ENCODE measurements around the gene HDAC11.

HDAC11 gene

GRCh38 chr3:13522236-13522635, 42.1 kb downstream of the HDAC11 start:
- DNase-seq (ENCODE audit: low read depth in 2 of 2) = no peak

GRCh38 chr3:13524979-13525669, 45.0 kb downstream of the HDAC11 start:
- peak; percentile 72 to 73 for DNase-seq (ENCODE audit: low read depth in 2 of 2)

DNA sequence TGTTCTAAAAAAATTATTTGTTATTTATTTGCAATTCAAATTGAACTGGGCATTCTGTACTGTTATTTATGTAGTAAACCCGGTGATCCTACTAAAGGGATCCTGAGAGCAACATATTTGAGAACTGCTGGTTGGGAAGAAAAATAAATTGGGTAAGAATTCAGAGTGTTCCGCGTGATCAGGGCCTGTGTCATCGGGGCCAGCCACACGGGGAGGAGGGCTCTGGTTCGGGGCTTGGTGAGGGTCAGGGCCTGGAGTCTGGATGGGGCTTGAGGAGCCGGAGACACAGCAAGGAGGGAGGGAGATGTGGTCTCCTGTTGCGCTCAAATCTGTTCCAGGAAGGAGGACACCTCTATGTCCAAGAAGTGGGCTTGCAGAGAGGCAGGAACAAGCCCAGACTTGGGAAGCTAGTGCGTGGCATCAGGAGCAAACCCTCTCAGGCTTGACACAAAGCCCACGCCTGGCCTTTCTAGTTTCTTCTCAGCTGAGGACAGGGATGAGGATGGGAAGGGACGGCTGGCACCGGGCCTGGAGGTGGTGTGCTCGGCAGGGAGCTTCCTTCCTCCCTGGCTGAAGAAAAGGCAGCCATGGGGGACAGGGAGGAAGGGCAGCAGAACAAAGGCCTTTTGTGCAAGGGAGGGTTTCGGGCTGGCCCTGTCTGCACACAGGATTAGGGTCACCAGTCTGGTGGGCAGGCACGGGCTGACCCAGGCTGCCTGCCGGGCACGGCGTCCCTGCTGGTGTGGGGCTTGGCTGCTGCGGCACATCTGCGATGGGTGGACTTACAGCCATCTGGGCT, 45.9 kb downstream of the HDAC11 start:
- DNase-seq (ENCODE audit: low read depth in 2 of 2) = no peak

DNA sequence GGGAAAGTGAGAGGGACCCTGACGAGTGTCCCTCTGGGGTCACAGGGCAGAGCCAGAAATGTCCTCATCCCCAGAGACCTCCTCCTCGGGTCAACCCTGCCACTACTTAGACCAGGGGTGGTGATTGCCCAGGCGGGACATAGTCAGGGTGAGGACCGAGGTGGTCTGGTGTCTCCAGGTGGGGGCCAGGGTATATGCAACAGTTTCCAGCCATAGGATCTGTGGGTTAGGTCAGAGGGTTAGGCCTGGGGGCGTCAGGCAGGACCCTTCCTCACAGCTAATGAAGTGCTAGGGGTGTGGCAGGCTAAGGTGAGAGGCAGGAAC, 46.5 kb downstream of the HDAC11 start:
- DNase-seq (ENCODE audit: low read depth in 2 of 2) = no peak

DNA sequence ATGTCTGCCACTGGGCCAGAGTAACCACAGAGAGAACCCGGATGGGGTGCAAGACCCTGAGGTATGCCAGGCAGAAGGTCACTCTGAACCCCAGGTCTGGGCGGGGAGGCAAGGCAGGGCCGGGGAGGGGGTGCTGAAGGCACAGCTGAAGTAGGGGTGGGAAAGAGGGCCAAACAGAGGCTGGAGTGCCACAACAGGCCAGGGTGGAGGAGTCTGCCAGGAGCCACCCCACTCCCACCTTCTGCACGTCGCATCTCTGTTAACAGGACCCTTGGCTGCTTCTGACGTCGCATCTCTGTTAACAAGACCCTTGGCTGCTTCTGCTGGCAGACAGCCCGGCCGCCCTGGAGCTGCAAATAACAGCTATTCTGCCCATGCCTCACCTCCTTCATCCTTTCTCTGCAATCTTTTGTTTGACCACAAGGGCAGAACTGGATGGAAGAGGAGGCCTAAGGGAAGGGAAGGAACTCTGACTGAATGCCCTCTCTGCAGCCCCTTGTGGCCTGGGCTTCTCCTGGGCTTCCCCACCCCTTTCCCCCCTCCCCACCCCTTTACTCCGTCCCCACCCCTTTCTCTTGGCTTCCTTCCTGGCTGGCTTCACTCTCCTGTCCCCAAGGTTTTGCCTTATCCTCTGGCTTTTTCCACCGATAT, 48.2 kb downstream of the HDAC11 start:
- no peak for DNase-seq (ENCODE audit: low read depth in 2 of 2)

DNA sequence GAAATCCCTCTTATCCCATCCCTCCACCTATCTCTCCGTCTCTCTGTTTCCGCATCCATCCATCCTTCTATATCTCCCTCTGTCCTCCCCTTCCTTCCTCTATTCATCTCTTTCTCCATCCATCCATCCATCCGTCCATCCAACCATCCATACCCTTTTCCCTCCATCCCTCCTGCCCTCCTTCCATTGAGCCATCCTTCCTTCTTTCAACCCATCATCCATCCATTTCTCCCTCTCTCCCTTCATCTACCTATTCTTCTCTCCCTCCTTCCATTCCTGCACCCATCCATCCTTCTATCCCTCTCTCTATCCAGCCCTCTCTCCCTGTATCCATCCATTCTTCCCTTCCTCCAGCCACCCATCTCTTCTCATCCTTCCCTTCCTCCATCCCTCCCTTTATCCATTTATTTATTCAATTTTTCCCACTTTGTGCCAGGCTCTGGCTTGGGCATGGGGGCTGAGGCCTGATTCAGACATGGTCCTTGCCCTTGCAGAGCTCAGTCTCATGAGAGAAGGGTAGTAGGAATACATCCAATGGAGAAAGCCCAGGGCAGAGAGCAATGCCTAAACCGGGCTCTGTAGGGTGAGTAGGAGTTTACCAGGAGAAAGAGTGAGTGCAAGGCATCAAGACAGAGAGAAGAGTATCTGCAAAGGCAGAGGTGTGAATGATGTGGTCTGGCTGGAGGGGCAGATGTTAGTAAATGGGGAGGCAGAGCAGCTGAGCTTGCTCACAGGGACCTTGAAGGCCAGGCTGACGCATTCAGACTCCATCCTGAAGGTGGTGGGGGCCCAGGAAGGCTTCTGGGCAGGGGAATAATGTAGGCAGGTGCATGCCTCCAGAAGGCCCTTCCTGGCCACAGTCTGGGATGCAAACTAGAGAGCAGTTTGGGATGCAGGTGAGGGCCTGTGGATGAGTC, 49.3 kb downstream of the HDAC11 start:
- DNase-seq (ENCODE audit: low read depth in 2 of 2) = no peak

- DNase-seq (ENCODE audit: low read depth in 2 of 2) = no peak
Measured at GRCh38 chr3:13530241-13531009, 50.3 kb downstream of the HDAC11 start.

DNA sequence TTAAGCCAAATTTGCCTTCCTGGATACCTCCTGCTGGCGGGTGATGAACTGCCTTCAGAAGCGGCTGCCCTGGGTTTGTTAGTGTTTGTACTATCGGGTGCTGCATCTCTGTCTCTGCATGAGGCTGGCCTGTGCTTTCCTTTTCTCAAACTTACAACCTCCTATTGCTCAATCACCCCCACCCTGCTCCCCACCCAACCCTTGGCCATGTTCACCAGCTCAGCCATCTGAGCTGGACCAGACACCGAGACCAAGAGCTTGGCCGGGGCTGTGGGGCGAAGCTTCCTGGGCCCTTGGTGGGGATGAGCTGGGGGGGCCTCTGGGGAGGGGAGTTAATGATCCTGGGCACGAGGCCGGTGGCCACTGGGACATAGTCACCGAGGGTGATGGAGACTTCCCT, 52.0 kb downstream of the HDAC11 start:
- DNase-seq (ENCODE audit: low read depth in 2 of 2) = no peak

DNA sequence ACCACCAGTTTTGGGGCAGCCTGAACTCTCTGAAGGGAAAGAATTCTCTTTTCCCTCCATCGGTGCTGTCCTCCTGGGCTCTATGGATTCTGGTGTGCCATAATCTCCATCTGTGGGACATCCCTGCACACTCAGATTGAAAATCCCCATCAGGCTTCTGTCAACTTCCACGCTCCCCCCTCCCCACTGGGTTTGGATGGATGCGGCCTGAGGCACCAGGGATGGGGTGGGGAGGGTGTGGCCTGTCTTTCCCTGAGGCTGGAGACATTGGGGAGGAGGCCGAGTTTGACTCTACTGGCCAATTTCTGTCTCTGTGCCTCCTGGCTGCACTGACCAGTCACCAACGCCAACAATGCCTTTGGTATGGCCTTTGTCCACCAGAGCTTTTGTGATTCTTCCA, 52.5 kb downstream of the HDAC11 start:
- no peak for DNase-seq (ENCODE audit: low read depth in 2 of 2)

DNA sequence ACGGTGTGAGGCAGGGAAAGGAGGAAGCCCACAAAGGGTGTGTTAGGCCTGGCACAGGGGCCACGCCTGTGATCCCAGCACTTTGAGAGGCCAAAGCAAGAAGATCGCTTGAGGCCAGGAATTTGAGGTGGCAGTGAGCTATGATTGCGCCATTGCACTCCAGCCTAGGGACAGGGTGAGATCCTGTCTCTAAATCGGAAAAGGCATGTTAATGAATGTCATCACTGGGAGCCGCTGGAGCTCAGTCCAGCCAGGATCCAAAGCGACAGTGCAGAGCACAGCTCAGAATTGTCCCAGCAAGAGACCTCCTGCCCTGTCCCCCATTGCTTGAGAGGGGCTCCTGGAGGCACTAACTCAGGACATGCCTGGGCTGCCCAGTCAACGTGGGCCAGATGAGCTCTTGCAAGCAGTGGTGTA, 53.8 kb downstream of the HDAC11 start:
- DNase-seq (ENCODE audit: low read depth in 2 of 2) = no peak

- no peak for DNase-seq (ENCODE audit: low read depth in 2 of 2)
Measured at GRCh38 chr3:13535526-13535875, 55.4 kb downstream of the HDAC11 start.

DNA sequence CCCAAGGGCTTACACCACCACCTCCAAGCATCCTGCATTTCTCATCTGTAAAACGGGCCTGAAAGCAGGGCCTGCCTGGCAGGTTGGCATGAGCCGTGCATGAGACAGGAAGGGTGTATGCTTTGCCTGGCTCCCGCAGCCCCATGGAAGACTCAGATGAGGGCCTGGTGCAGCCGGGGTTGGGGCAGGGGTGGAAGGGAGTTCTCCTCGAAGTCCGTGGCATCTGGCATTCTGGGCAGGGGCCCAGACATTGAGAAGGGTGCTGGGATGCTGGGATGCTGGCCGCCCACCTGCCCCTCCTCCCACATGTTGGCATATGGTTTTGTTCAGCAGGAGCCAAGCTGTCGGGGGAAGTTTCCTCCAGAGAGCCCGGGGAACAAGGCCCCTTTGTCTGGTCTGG, 55.8 kb downstream of the HDAC11 start:
- no peak for DNase-seq (ENCODE audit: low read depth in 2 of 2)

DNA sequence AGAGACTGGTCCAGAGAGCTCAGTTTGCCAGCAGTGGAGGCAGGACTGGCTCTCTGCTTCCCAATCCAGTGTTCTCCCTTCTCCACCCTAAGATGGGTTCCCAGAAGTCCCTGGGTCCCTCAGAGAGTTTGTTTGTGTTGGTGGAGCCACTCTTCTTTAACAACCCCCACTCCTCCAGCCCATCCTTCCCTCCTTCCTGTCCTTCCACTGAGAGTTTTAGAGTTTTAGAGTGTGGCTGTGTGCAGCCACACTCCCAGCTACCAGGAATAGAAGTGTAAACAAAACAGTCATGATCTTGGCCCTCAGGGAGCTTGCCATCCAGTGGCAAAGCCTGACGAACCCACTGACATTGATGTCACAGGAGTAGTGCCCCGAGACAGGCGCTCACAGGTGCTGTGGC, 56.3 kb downstream of the HDAC11 start:
- no peak for DNase-seq (ENCODE audit: low read depth in 2 of 2)

DNA sequence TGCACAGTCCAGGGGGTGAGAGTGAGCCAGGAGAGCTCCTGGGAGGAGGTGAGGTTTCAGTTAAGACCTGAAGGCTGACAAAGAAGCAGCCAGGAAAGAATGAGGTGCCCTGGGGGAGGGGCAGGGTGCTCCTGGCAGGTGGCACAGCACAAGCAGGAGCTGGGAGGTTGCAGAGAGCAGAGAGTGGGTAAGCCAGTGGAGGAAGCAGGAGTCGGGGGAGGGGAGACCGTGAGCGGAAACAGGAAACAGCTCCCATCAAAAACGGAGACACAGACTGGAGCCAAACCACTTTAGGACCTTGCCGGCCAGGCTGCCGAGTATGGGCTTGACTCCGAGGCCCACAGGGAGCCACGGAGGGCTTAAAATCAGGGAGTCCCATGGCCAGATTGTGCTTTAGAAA, 56.7 kb downstream of the HDAC11 start:
- DNase-seq (ENCODE audit: low read depth in 2 of 2) = no peak

- no peak for DNase-seq (ENCODE audit: low read depth in 2 of 2)
Measured at GRCh38 chr3:13537244-13537908, 57.3 kb downstream of the HDAC11 start.

DNA sequence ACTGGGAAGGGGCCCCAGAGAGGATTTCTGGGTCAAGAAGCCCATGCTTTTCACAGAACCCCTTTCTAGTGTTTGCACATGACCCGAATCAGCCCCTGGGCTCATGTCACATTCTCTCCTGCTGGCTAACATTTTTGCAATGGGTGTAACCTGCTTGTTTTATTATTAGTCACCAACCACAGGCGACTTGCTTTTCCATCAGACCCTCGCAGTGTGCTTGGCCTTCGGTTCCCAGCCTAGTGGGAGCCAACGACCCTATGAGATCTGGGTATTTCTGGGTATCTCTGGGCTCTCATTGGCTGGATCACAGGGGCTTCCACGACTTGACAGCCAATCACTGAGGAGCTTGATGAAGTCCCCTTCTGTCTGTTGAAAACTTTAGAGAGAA, 57.8 kb downstream of the HDAC11 start:
- peak; percentile 77 to 80 for DNase-seq (ENCODE audit: low read depth in 2 of 2)

- no peak for DNase-seq (ENCODE audit: low read depth in 2 of 2)
Measured at GRCh38 chr3:13538520-13539291, 58.6 kb downstream of the HDAC11 start.

- no peak for DNase-seq (ENCODE audit: low read depth in 2 of 2)
Measured at GRCh38 chr3:13539292-13539638, 59.2 kb downstream of the HDAC11 start.

- DNase-seq (ENCODE audit: low read depth in 2 of 2) = no peak
Measured at GRCh38 chr3:13539671-13540070, 59.6 kb downstream of the HDAC11 start.

All from fibroblast of skin of left biceps (primary cell).